DND-41 (cell line): ENCODE data around the gene TSPAN11.

Experiments
- EZH2 ChIP-seq: IDR thresholded peaks from 3 replicates; pipeline ENCODE4 v1.6.1; 2012; ENCODE audit warnings: borderline replicate concordance, low read depth, mild to moderate bottlenecking, moderate library complexity, low read length, inconsistent platforms; ENCODE audit not compliant: severe bottlenecking
- TF ChIP-seq, protein P1 (sequence below): IDR thresholded peaks from 2 replicates; pipeline ENCODE4 v1.5.1; 2012; ENCODE audit warnings: borderline replicate concordance, low read length, moderate library complexity, mild to moderate bottlenecking; ENCODE audit not compliant: poor library complexity, severe bottlenecking; ENCODE audit errors: extremely low read depth

DNA sequence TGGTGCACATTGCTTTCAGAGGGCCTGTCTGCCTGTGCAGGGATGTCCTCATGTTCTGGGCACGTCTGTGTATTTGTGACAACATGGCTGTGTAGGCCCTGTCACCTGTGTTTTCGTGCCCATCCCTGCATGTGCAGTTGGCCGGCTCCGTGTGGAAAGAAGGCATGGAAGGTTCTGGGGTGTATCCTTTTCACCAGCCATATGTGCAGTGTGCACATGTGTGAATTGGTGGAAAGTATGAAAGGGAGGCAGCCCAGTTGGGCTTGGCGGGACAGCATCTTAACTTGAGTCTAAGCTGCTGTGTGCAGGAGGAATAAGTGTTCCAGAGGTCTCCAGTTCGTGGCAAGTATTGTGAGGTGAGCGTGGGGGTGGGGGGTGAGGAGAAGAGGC lies 669 bp downstream of the TSPAN11 start:
- TF ChIP-seq EZH2: no peak
- TF ChIP-seq, protein P1, sequence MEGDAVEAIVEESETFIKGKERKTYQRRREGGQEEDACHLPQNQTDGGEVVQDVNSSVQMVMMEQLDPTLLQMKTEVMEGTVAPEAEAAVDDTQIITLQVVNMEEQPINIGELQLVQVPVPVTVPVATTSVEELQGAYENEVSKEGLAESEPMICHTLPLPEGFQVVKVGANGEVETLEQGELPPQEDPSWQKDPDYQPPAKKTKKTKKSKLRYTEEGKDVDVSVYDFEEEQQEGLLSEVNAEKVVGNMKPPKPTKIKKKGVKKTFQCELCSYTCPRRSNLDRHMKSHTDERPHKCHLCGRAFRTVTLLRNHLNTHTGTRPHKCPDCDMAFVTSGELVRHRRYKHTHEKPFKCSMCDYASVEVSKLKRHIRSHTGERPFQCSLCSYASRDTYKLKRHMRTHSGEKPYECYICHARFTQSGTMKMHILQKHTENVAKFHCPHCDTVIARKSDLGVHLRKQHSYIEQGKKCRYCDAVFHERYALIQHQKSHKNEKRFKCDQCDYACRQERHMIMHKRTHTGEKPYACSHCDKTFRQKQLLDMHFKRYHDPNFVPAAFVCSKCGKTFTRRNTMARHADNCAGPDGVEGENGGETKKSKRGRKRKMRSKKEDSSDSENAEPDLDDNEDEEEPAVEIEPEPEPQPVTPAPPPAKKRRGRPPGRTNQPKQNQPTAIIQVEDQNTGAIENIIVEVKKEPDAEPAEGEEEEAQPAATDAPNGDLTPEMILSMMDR: no peak
